NT2/D1 (cell line): ENCODE measurements around the gene SUCLG2.
"Not testable (repeated sequence)": the region's sequence is repeated elsewhere in the genome, so short reads cannot be mapped to it uniquely, and the experiment has no call there.

Experiments
- DNase-seq: peaks from one replicate; pipeline ENCODE4 v3.0.0-alpha.2; 2011; ENCODE audit warnings: low read depth, low spot score
- H3K27me3 ChIP-seq: 2 replicates; pipeline ENCODE4 v1.6.0; 2011; ENCODE audit warnings: mild to moderate bottlenecking; ENCODE audit not compliant: insufficient read length, insufficient read depth
- H3K36me3 ChIP-seq: 2 replicates; pipeline ENCODE4 v1.6.1; 2011; ENCODE audit warnings: mild to moderate bottlenecking, low read length, mixed read lengths; ENCODE audit not compliant: insufficient read depth, insufficient read length
- H3K4me1 ChIP-seq: 2 replicates; pipeline ENCODE4 v1.5.1; 2011; ENCODE audit not compliant: insufficient read depth, insufficient read length
- H3K4me3 ChIP-seq: 2 replicates; pipeline ENCODE4 v1.5.1; 2011; ENCODE audit warnings: low read depth; ENCODE audit not compliant: insufficient read length
- H3K9ac ChIP-seq: 2 replicates; pipeline ENCODE4 v1.6.0; 2011; ENCODE audit warnings: low read depth; ENCODE audit not compliant: insufficient read length
- H3K9me3 ChIP-seq: 2 replicates; pipeline ENCODE4 v1.5.1; 2011; ENCODE audit warnings: mild to moderate bottlenecking, low read length; ENCODE audit not compliant: insufficient read depth
- SUZ12 ChIP-seq: IDR thresholded peaks from 2 replicates; pipeline ENCODE4 v1.6.1; 2011; ENCODE audit not compliant: insufficient read length, insufficient read depth; ENCODE audit errors: extremely low read depth
- YY1 ChIP-seq: IDR thresholded peaks from 2 replicates; pipeline ENCODE4 v1.6.1; 2011; ENCODE audit not compliant: insufficient read length, insufficient read depth
- ZNF274 ChIP-seq: IDR thresholded peaks from 2 replicates; pipeline ENCODE4 v1.6.1; 2011; ENCODE audit warnings: mild to moderate bottlenecking, low read depth, low read length

Gene SUCLG2

DNA sequence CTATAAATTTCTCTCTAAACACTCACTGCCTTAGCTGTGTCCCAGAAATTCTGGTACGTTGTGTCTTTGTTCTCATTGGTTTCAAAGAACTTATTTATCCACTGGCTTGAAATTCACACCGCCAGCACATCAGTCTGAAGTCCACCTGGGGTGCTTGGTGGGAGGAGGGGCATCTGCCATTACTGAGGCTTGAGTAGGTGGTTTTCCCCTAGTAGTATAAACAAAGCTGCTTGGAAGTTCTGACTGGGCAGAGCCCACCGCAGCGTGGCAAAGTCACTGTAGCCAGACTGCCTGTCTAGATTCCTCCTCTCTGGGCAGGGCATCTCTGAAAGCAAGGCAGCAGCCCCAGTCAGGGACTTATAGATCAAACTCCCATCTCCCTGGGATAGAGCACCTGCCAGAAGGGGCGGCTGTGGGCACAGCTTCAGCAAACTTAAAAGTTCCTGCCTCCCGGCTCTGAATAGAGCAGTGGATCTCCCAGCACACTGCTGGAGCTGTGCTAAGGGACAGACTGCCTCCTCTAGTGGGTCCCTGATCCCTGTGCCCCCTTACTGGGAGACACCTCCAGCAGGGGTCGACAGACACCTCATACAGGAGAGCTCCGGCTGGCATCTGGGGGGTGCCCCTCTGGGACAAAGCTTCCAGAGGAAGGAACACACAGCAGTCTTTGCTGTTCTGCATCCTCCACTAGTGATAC is 114.1 kb downstream of the SUCLG2 start:
- TF ChIP-seq SUZ12 (no peak), YY1 (no peak), ZNF274 (no peak)
- H3K4me3 ChIP-seq: no peak overlapping the region
- no peaks in the 10 kb centered on the region for H3K27me3 ChIP-seq
- no peaks in the 10 kb centered on the region for H3K36me3 ChIP-seq
- H3K9me3 ChIP-seq: no peaks in the 10 kb centered on the region
- no peak overlapping the region for H3K9ac ChIP-seq
- H3K4me1 ChIP-seq: no peaks in the 10 kb centered on the region
- no peak for DNase-seq

- H3K4me3 ChIP-seq, H3K36me3 ChIP-seq, H3K4me1 ChIP-seq, H3K9me3 ChIP-seq, DNase-seq, H3K27me3 ChIP-seq, H3K9ac ChIP-seq: not testable (repeated sequence)
Observed at GRCh38 chr3:67537203-67537602, 117.2 kb downstream of the SUCLG2 start.

- H3K4me1 ChIP-seq: no peaks in the 10 kb centered on the region
- no peak overlapping the region for H3K4me3 ChIP-seq
- no peak for DNase-seq
- no peaks in the 10 kb centered on the region for H3K27me3 ChIP-seq
- no peaks in the 10 kb centered on the region for H3K36me3 ChIP-seq
- H3K9me3 ChIP-seq: no peaks in the 10 kb centered on the region
- TF ChIP-seq SUZ12 (no peak), ZNF274 (no peak), YY1 (no peak)
- H3K9ac ChIP-seq: no peak overlapping the region
Observed at GRCh38 chr3:67535006-67535405, 119.4 kb downstream of the SUCLG2 start.

DNA sequence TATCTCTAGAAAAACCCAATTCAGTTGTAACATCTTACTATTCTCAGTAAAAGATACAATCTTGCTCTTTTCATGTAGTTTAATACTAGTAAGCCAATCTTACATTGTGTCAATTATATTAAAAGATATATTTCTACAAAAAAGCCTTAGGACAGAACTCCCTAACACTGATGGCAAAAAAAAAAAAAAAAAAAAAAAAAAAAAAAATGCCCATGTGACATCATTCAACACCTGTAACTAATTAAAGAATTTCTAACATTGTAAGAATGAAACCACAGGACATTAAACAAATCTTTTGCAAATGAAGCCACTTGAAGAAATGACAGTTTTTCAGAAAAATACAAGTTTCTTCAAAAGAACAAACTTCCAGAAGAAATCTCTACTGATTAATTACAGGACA is 119.8 kb downstream of the SUCLG2 start:
- no peaks in the 10 kb centered on the region for H3K4me1 ChIP-seq
- H3K9ac ChIP-seq: no peak overlapping the region
- H3K4me3 ChIP-seq: no peak overlapping the region
- no peak for DNase-seq
- no peaks in the 10 kb centered on the region for H3K9me3 ChIP-seq
- TF ChIP-seq SUZ12: no peak
- TF ChIP-seq YY1: no peak
- no peaks in the 10 kb centered on the region for H3K27me3 ChIP-seq
- H3K36me3 ChIP-seq: no peaks in the 10 kb centered on the region

DNA sequence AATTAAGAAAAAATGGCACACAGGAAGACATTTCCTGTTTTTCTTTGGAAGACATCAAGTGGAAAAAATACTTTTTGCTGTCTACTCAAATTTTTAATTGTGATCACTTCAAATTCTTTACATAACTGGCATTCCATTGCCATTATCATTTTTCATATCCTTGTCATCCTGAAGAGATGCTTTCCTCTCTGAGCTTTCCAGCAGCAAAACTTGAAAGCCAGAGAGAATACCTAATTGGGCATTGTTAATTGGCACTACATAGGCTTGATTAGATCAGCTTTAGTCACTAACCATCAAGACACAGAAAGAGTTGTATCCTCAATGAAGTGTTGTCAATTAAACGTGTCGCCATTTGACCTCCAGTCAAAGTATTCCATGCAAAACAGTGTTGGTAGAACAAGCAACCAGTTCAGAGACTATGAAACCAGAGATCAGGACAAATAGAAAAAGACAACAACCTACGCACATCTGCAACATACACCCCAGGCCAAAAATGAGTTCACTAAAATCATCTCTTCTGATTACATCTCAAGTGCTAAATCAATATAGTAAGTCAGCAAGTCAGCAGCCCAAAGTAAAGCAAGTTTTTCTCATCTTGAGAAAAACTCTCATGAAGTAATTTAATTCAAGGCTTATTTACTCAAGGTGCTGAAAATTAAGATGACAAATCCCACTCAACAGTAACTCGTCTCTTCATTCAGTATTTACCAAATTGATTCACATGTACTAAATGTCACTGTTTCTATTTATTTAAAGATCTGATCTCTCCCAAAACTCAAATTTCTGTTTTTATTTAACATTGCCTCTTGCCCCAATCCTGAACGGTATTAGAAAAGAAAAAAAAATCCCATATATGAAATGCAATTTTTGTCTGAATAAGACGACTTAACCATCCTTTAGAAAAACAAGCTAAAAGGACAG is 123.0 kb downstream of the SUCLG2 start:
- TF ChIP-seq ZNF274: no peak
- TF ChIP-seq YY1: no peak
- no peak for TF ChIP-seq SUZ12
- Histone ChIP-seq H3K4me3 (no peak overlapping the region), H3K27me3 (no peaks in the 10 kb centered on the region), H3K9ac (no peak overlapping the region), H3K4me1 (no peaks in the 10 kb centered on the region), H3K9me3 (no peaks in the 10 kb centered on the region), H3K36me3 (no peaks in the 10 kb centered on the region)
- no peak for DNase-seq

- no peaks in the 10 kb centered on the region for H3K27me3 ChIP-seq
- H3K9me3 ChIP-seq: no peaks in the 10 kb centered on the region
- TF ChIP-seq ZNF274 (no peak), YY1 (no peak), SUZ12 (no peak)
- no peaks in the 10 kb centered on the region for H3K4me1 ChIP-seq
- no peaks in the 10 kb centered on the region for H3K36me3 ChIP-seq
- no peak overlapping the region for H3K4me3 ChIP-seq
- no peak overlapping the region for H3K9ac ChIP-seq
- DNase-seq: no peak
Observed at GRCh38 chr3:67529915-67530314, 124.5 kb downstream of the SUCLG2 start.

GRCh38 chr3:67529337-67529736 is 125.1 kb downstream of the SUCLG2 start:
- H3K36me3 ChIP-seq: no peaks in the 10 kb centered on the region
- no peaks in the 10 kb centered on the region for H3K4me1 ChIP-seq
- TF ChIP-seq YY1 (no peak), ZNF274 (no peak)
- no peaks in the 10 kb centered on the region for H3K27me3 ChIP-seq
- no peak overlapping the region for H3K9ac ChIP-seq
- H3K9me3 ChIP-seq: no peaks in the 10 kb centered on the region
- no peak overlapping the region for H3K4me3 ChIP-seq
- no peak for DNase-seq
